NB4 (cell line): ENCODE data around the gene P2RX2.

Experiments
- CTCF ChIP-seq: IDR thresholded peaks from one replicate; pipeline ENCODE4 v1.5.1; 2012; ENCODE audit warnings: low read depth, low read length
- MAX ChIP-seq: IDR thresholded peaks from 2 replicates; pipeline ENCODE4 v1.6.1; 2011; ENCODE audit warnings: low read depth, low read length
- MYC ChIP-seq: IDR thresholded peaks from 2 replicates; pipeline ENCODE4 v1.6.1; 2011; ENCODE audit warnings: low read depth, low read length
- POLR2A ChIP-seq: IDR thresholded peaks from 2 replicates; pipeline ENCODE4 v1.6.1; 2011; ENCODE audit warnings: mild to moderate bottlenecking; ENCODE audit not compliant: insufficient read length; ENCODE audit errors: extremely low read depth

GRCh38 chr12:132574271-132574996 lies 44.1 kb upstream of the P2RX2 start:
- TF ChIP-seq POLR2A (no peak), CTCF (no peak), MAX (no peak), MYC (no peak)
